Measurements from ENCODE around the gene MT1G. TPM values are rescaled to one million over a fixed set of nuclear protein-coding genes. Genes with fewer than 3 reads are reported as not detected.

The MT1G gene
- total RNA-seq: 93.4 TPM in 1 of 2 replicates, not detected in the other

GRCh38 chr16:56667581-56668571, at the start of gene MT1G:
Gene MT1G, minus strand, starts transcription at chr16:56668065. Its CDS starts 72 bp downstream, at chr16:56667993.

GRCh38 chr16:56681939-56682702, 14.3 kb upstream of the MT1G start, which contains the start of gene MT1X:
Gene MT1X, plus strand, starts transcription at chr16:56682470. Its CDS starts 71 bp downstream, at chr16:56682541.

GRCh38 chr16:56669005-56669839, 1.4 kb upstream of the MT1G start, which contains the start of gene MT1H:
Gene MT1H, plus strand, starts transcription at chr16:56669814. Its CDS starts 71 bp downstream, at chr16:56669885.

GRCh38 chr16:56657555-56658326, 10.1 kb downstream of the MT1G start, which contains the start of gene MT1F:
Gene MT1F, plus strand, starts transcription at chr16:56657959. Its CDS starts 100 bp downstream, at chr16:56658059.

GRCh38 chr16:56651586-56651985, 16.3 kb downstream of the MT1G start, which contains the start of gene MT1B:
Gene MT1B, plus strand, starts transcription at chr16:56651886. Its CDS starts 68 bp downstream, at chr16:56651954.

GRCh38 chr16:56637814-56638750, 29.8 kb downstream of the MT1G start, which contains the start of gene MT1A:
Gene MT1A, plus strand, starts transcription at chr16:56638666. Its CDS starts 73 bp downstream, at chr16:56638739.

GRCh38 chr16:56632156-56632847, 35.6 kb downstream of the MT1G start, which contains the start of gene MT1M:
Gene MT1M, plus strand, starts transcription at chr16:56632659. Its CDS starts 73 bp downstream, at chr16:56632732.

GRCh38 chr16:56625140-56625942, 42.5 kb downstream of the MT1G start, which contains the start of gene MT1E:
Gene MT1E, plus strand, starts transcription at chr16:56625781. Its CDS starts 71 bp downstream, at chr16:56625852.

Other genes with a start within 250 kb of the MT1G start
- 108 and 120 TPM in 2 replicates for gene AMFR, start 242.5 kb downstream of the MT1G start, total RNA-seq
- 31.3 and 47.4 TPM in 2 replicates for gene NUDT21, start 216.7 kb downstream of the MT1G start, total RNA-seq
- 12.8 and 25.1 TPM in 2 replicates for gene OGFOD1, start 216.5 kb downstream of the MT1G start, total RNA-seq
- 13.2 and 37.6 TPM in 2 replicates for gene BBS2, start 148.0 kb downstream of the MT1G start, total RNA-seq
- gene MT4, start 103.0 kb downstream of the MT1G start, total RNA-seq: not detected in 2 replicates
- not detected in 2 replicates for gene MT3, start 78.5 kb downstream of the MT1G start, total RNA-seq
- gene MT2A, start 59.5 kb downstream of the MT1G start, total RNA-seq: 491 and 2,036 TPM in 2 replicates
- 530 and 533 TPM in 2 replicates for gene MT1E, start 42.3 kb downstream of the MT1G start, total RNA-seq
- 5.6 and 8.5 TPM in 2 replicates for gene MT1M, start 35.4 kb downstream of the MT1G start, total RNA-seq
- gene MT1A, start 29.4 kb downstream of the MT1G start, total RNA-seq: 7.4 and 8.3 TPM in 2 replicates
- gene MT1B, start 16.2 kb downstream of the MT1G start, total RNA-seq: not detected in 2 replicates
- gene MT1F, start 10.1 kb downstream of the MT1G start, total RNA-seq: 12.9 and 25.0 TPM in 2 replicates
- gene MT1H, start 1.7 kb upstream of the MT1G start, total RNA-seq: 8.6 TPM in 1 of 2 replicates, not detected in the other
- 74.6 and 80.4 TPM in 2 replicates for gene MT1X, start 14.4 kb upstream of the MT1G start, total RNA-seq
- 45.5 and 96.0 TPM in 2 replicates for gene NUP93, start 62.1 kb upstream of the MT1G start, total RNA-seq
- gene SLC12A3, start 197.1 kb upstream of the MT1G start, total RNA-seq: not detected in 2 replicates